ENCODE results near the gene SHANK1. TPM values are rescaled to one million over a fixed set of nuclear protein-coding genes. Genes with fewer than 3 reads are reported as not detected.

The SHANK1 gene
- total RNA-seq, 1 donor from 2014 or later: 1.1 TPM

- DNase-seq (ENCODE audit: low spot score): no peak
These were observed 33.1 kb downstream of the SHANK1 start for GRCh38 chr19:50686310-50687032.

GRCh38 chr19:50679177-50680125 is 40.2 kb downstream of the SHANK1 start:
- peak; percentile 78 for DNase-seq (ENCODE audit: low spot score)

GRCh38 chr19:50678323-50678722 is 41.3 kb downstream of the SHANK1 start:
- no peak for DNase-seq (ENCODE audit: low spot score)

GRCh38 chr19:50677636-50678035 is 42.0 kb downstream of the SHANK1 start:
- DNase-seq (ENCODE audit: low spot score): no peak

GRCh38 chr19:50676625-50677197 is 42.9 kb downstream of the SHANK1 start:
- DNase-seq (ENCODE audit: low spot score): no peak

GRCh38 chr19:50673118-50673517 is 46.5 kb downstream of the SHANK1 start:
- DNase-seq (ENCODE audit: low spot score): no peak

- DNase-seq (ENCODE audit: low spot score): no peak
These were observed 49.6 kb downstream of the SHANK1 start for GRCh38 chr19:50670102-50670380.

GRCh38 chr19:50669302-50670101 is 50.1 kb downstream of the SHANK1 start:
- DNase-seq (ENCODE audit: low spot score): no peak

GRCh38 chr19:50668879-50669278 is 50.7 kb downstream of the SHANK1 start:
- DNase-seq (ENCODE audit: low spot score): no peak

GRCh38 chr19:50668416-50668815 is 51.2 kb downstream of the SHANK1 start:
- DNase-seq (ENCODE audit: low spot score): no peak

GRCh38 chr19:50667759-50668231 is 51.8 kb downstream of the SHANK1 start:
- no peak for DNase-seq (ENCODE audit: low spot score)

GRCh38 chr19:50667177-50667758 is 52.3 kb downstream of the SHANK1 start:
- DNase-seq (ENCODE audit: low spot score): no peak

GRCh38 chr19:50666346-50667176 is 53.0 kb downstream of the SHANK1 start:
- DNase-seq (ENCODE audit: low spot score): no peak

GRCh38 chr19:50664204-50664603 is 55.4 kb downstream of the SHANK1 start:
- no peak for DNase-seq (ENCODE audit: low spot score)

- no peak for DNase-seq (ENCODE audit: low spot score)
These were observed 56.2 kb downstream of the SHANK1 start for GRCh38 chr19:50663482-50663790.

GRCh38 chr19:50662651-50663481 is 56.7 kb downstream of the SHANK1 start:
- no peak for DNase-seq (ENCODE audit: low spot score)

GRCh38 chr19:50661766-50662650 is 57.6 kb downstream of the SHANK1 start:
- DNase-seq (ENCODE audit: low spot score): no peak

GRCh38 chr19:50661023-50661422 is 58.6 kb downstream of the SHANK1 start:
- no peak for DNase-seq (ENCODE audit: low spot score)

GRCh38 chr19:50660088-50660366 is 59.6 kb downstream of the SHANK1 start:
- DNase-seq (ENCODE audit: low spot score): no peak

Measured in mucosa of gallbladder (tissue), 1 donor.